ENCODE data around the gene NDUFS6.

The NDUFS6 gene

DNA sequence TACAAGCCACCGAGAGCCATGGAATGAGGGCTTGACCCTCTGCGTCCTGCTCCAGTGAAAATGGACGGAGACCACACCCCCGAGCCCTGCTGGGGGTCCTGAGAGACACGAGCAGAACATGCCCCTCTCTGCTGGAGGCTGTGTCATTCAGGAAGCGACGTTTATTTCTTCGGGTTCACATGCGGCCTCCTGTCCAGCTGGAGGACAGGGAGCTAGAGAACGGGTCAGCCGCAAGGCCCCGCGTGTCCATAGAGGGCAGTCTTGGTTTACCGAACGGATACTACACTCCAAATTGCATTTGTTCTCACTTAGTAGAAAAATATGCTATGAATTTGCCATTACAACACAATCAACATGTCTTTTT lies 37.7 kb upstream of the NDUFS6 start:
- TF ChIP-seq, protein P1, sequence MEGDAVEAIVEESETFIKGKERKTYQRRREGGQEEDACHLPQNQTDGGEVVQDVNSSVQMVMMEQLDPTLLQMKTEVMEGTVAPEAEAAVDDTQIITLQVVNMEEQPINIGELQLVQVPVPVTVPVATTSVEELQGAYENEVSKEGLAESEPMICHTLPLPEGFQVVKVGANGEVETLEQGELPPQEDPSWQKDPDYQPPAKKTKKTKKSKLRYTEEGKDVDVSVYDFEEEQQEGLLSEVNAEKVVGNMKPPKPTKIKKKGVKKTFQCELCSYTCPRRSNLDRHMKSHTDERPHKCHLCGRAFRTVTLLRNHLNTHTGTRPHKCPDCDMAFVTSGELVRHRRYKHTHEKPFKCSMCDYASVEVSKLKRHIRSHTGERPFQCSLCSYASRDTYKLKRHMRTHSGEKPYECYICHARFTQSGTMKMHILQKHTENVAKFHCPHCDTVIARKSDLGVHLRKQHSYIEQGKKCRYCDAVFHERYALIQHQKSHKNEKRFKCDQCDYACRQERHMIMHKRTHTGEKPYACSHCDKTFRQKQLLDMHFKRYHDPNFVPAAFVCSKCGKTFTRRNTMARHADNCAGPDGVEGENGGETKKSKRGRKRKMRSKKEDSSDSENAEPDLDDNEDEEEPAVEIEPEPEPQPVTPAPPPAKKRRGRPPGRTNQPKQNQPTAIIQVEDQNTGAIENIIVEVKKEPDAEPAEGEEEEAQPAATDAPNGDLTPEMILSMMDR (IDR thresholded peaks at IDR 0.05) = no peak
- Histone ChIP-seq H3K9me3 (no peaks in the 10 kb centered on the region), H3K27ac (no peak overlapping the region), H3K36me3 (no peaks in the 10 kb centered on the region), H3K4me1 (ENCODE audit: control insufficient read depth in 1 of 2, insufficient read depth in 1 of 2, low read depth in 1 of 2, low read length in 1 of 2) (no peaks in the 10 kb centered on the region), H3K4me3 (ENCODE audit: low read depth in 1 of 2, low read length in 1 of 2) (no peak overlapping the region), H3K27me3 (peaks cover 35% of the 10 kb centered on the region)

GRCh38 chr5:1763960-1764605 lies 37.1 kb upstream of the NDUFS6 start:
- Histone ChIP-seq H3K9me3 (no peaks in the 10 kb centered on the region), H3K36me3 (no peaks in the 10 kb centered on the region), H3K27ac (no peak overlapping the region), H3K27me3 (peaks cover 35% of the 10 kb centered on the region), H3K4me1 (ENCODE audit: control insufficient read depth in 1 of 2, insufficient read depth in 1 of 2, low read depth in 1 of 2, low read length in 1 of 2) (no peaks in the 10 kb centered on the region), H3K4me3 (ENCODE audit: low read depth in 1 of 2, low read length in 1 of 2) (no peak overlapping the region)
- TF ChIP-seq, protein P1 (IDR thresholded peaks at IDR 0.05) = no peak

DNA sequence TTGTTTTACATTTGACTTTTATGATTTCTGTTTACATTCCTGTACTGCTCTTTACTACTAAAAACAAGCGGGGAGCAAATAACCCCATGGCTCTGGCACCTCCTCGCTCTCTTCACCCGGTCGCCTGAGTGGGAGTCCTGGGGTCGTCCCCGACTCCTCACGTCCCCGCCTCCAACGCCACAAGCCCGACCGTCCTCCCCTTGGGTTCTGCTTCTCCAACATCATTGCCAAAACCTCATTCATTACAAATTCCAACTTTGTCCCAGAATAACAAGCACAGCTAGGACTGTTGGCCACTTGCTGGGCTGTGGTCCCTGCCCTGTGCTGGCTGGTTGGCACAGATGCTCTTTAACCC lies 36.6 kb upstream of the NDUFS6 start:
- H3K4me1 ChIP-seq (ENCODE audit: control insufficient read depth in 1 of 2, insufficient read depth in 1 of 2, low read depth in 1 of 2, low read length in 1 of 2) = no peaks in the 10 kb centered on the region
- H3K9me3 ChIP-seq = no peaks in the 10 kb centered on the region
- TF ChIP-seq, protein P1 (IDR thresholded peaks at IDR 0.05) = no peak
- no peak overlapping the region for H3K27ac ChIP-seq
- no peaks in the 10 kb centered on the region for H3K36me3 ChIP-seq
- H3K4me3 ChIP-seq (ENCODE audit: low read depth in 1 of 2, low read length in 1 of 2) = no peak overlapping the region
- peaks cover 32% of the 10 kb centered on the region for H3K27me3 ChIP-seq

GRCh38 chr5:1765141-1765879 lies 35.9 kb upstream of the NDUFS6 start:
- Histone ChIP-seq H3K27me3 (peaks cover 28% of the 10 kb centered on the region), H3K9me3 (no peaks in the 10 kb centered on the region), H3K4me3 (ENCODE audit: low read depth in 1 of 2, low read length in 1 of 2) (no peak overlapping the region), H3K36me3 (no peaks in the 10 kb centered on the region), H3K4me1 (ENCODE audit: control insufficient read depth in 1 of 2, insufficient read depth in 1 of 2, low read depth in 1 of 2, low read length in 1 of 2) (no peaks in the 10 kb centered on the region), H3K27ac (no peak overlapping the region)
- TF ChIP-seq, protein P1 (IDR thresholded peaks at IDR 0.05) = no peak

- H3K4me3 ChIP-seq (ENCODE audit: low read depth in 1 of 2, low read length in 1 of 2) = no peak overlapping the region
- no peaks in the 10 kb centered on the region for H3K36me3 ChIP-seq
- H3K27me3 ChIP-seq = peaks cover 28% of the 10 kb centered on the region
- no peaks in the 10 kb centered on the region for H3K9me3 ChIP-seq
- TF ChIP-seq, protein P1 (IDR thresholded peaks at IDR 0.05) = no peak
- no peaks in the 10 kb centered on the region for H3K4me1 ChIP-seq (ENCODE audit: control insufficient read depth in 1 of 2, insufficient read depth in 1 of 2, low read depth in 1 of 2, low read length in 1 of 2)
- H3K27ac ChIP-seq = no peak overlapping the region
These were observed 35.3 kb upstream of the NDUFS6 start for GRCh38 chr5:1765880-1766235.

All from neutrophil (primary cell).